ENCODE results near the gene COL4A2. TPM values are rescaled to one million over a fixed set of nuclear protein-coding genes. Genes with fewer than 3 reads are reported as not detected.

The COL4A2 gene
- total RNA-seq, 1 experiment from 2014 or later, result 66.0 TPM

DNA sequence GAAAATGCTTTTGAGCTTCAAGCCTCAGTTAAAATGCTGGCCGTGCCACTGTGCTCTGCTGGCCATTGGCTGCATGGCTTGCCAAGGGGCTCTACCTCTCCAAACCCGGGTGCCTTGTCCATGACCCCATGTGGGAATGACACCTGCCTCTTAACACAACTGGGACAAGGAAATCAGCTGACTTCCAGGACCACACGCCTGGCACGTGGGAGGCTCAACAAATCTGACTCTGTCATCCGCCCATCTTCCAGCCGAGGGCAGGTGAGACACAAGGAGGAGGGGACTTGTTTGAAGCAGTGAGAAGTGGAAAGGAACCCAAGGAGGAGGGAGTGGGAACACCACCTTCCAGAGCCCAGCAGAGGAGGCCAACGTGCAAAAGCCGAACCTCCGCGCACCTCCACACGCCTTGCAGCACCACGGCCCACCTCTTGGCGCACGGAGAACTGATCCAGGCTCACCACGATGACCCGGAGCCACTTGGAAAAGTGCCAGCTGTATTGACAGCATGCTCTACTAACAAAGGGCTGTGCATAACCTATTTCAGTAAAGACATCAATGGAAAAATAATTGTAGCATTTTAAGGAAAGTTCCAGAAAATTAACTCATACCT, 38.4 kb upstream of the COL4A2 start:
- ChIA-PET POLR2A (no interaction called here), CTCF (no interaction called here)
- DNase-seq (ENCODE audit: unreplicated experiment), result no peak
- Mint-ChIP-seq H3K27me3 (ENCODE audit: insufficient read depth, unreplicated experiment) (no peaks in the 10 kb centered on the region), H3K4me3 (ENCODE audit: unreplicated experiment) (no peak overlapping the region), H3K36me3 (ENCODE audit: insufficient read depth, unreplicated experiment) (no peaks in the 10 kb centered on the region), H3K9me3 (ENCODE audit: unreplicated experiment) (no peaks in the 10 kb centered on the region), H3K4me1 (ENCODE audit: insufficient read depth, unreplicated experiment) (no peaks in the 10 kb centered on the region), H3K27ac (ENCODE audit: low read depth, unreplicated experiment) (no peak overlapping the region)
- intact Hi-C loops (cut with micrococcal nuclease), result no loop called here
- no TSS peak for BruUV-seq (replicated peaks)
- TF ChIP-seq, protein P1, sequence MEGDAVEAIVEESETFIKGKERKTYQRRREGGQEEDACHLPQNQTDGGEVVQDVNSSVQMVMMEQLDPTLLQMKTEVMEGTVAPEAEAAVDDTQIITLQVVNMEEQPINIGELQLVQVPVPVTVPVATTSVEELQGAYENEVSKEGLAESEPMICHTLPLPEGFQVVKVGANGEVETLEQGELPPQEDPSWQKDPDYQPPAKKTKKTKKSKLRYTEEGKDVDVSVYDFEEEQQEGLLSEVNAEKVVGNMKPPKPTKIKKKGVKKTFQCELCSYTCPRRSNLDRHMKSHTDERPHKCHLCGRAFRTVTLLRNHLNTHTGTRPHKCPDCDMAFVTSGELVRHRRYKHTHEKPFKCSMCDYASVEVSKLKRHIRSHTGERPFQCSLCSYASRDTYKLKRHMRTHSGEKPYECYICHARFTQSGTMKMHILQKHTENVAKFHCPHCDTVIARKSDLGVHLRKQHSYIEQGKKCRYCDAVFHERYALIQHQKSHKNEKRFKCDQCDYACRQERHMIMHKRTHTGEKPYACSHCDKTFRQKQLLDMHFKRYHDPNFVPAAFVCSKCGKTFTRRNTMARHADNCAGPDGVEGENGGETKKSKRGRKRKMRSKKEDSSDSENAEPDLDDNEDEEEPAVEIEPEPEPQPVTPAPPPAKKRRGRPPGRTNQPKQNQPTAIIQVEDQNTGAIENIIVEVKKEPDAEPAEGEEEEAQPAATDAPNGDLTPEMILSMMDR (IDR thresholded peaks at IDR 0.05; ENCODE audit: unreplicated experiment), result no peak

DNA sequence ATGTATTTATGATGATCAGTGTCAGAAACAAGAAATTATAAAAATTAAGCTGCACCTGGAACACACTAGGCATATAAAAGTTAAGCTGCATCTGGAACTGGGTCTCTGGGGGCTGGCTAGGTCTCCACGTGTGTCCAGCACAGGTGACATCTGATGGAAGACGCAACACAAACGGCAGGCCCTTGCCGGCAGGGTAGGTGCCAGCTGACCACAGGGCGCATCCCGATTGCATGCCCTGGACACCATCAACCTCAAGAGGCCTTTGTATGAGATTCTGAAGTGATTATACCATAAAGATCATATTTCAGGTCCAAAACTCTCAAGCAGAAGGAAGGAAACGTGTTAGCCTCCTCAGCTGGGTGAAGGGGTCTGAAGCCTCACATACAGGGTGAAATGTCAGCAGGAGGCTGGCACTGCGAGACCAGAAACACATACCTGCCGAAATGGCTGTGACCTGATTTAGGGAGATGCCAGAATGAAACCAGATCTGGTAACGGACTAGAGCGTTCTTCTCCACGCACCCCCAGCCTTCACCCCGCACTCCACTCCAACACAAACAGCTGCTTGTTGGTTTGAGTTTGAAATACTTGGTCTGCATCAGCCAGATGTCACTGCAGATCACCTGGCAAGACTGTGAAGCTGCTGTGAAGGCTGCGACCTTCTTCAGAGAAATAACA, 37.4 kb upstream of the COL4A2 start:
- ChIA-PET POLR2A (no interaction called here), CTCF (interaction anchor here (0.7 kb wide), 1 partner anchor 45 kb away, joined by 3 read pairs; no protein-coding TSS in a partner anchor)
- TF ChIP-seq, protein P1 (IDR thresholded peaks at IDR 0.05; ENCODE audit: unreplicated experiment), result no peak
- H3K4me1 Mint-ChIP-seq (ENCODE audit: insufficient read depth, unreplicated experiment), result no peaks in the 10 kb centered on the region
- intact Hi-C loops (cut with micrococcal nuclease), result no loop called here
- no peak for DNase-seq (ENCODE audit: unreplicated experiment)
- H3K36me3 Mint-ChIP-seq (ENCODE audit: insufficient read depth, unreplicated experiment), result no peaks in the 10 kb centered on the region
- H3K9me3 Mint-ChIP-seq (ENCODE audit: unreplicated experiment), result no peaks in the 10 kb centered on the region
- no peak overlapping the region for H3K4me3 Mint-ChIP-seq (ENCODE audit: unreplicated experiment)
- no peaks in the 10 kb centered on the region for H3K27me3 Mint-ChIP-seq (ENCODE audit: insufficient read depth, unreplicated experiment)
- no peak overlapping the region for H3K27ac Mint-ChIP-seq (ENCODE audit: low read depth, unreplicated experiment)
- BruUV-seq (replicated peaks), result no TSS peak

DNA sequence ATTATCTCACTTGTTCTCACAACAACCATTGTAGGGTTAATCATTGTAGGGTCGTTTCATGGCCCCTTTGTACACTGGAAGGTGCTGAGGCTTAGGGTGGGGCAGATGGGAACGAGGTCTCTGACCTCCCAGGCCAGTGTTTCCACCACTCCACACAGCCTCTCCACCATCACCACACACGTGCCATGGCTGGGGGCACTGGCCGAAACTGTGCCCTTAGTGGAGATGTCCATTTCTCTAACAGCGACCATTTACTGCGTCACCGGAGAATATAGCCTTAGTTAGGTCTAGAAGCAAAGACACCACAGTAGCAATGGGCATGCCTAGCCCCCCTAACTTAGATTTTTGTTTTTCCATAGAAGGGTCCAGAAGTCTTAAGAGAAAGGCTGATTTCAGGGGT, 36.6 kb upstream of the COL4A2 start:
- H3K27me3 Mint-ChIP-seq (ENCODE audit: insufficient read depth, unreplicated experiment), result no peaks in the 10 kb centered on the region
- TF ChIP-seq, protein P1 (IDR thresholded peaks at IDR 0.05; ENCODE audit: unreplicated experiment), result no peak
- ChIA-PET CTCF (no interaction called here), POLR2A (no interaction called here)
- no peak overlapping the region for H3K27ac Mint-ChIP-seq (ENCODE audit: low read depth, unreplicated experiment)
- BruUV-seq (replicated peaks), result no TSS peak
- no peaks in the 10 kb centered on the region for H3K9me3 Mint-ChIP-seq (ENCODE audit: unreplicated experiment)
- no peaks in the 10 kb centered on the region for H3K4me1 Mint-ChIP-seq (ENCODE audit: insufficient read depth, unreplicated experiment)
- intact Hi-C loops (cut with micrococcal nuclease), result no loop called here
- DNase-seq (ENCODE audit: unreplicated experiment), result no peak
- H3K4me3 Mint-ChIP-seq (ENCODE audit: unreplicated experiment), result no peak overlapping the region
- no peaks in the 10 kb centered on the region for H3K36me3 Mint-ChIP-seq (ENCODE audit: insufficient read depth, unreplicated experiment)

DNA sequence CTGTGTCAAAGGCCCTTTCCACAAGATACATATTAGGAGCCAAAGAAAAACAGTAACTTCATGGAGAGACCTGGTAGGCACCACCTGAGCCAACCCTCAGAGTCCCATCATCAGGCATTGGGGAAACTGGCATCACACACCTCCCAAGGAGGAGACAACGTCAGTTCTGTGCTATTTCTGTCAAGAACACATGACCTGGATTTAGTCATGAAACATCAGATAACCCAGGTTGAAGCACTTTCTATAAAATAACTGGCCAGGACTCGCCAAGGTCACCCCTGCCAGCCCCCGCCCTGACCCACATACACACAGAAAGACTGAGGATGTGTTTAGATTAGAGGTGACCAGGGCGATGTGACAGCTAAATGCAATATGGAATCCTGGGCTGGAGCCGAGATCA, 35.8 kb upstream of the COL4A2 start:
- POLR2A ChIA-PET, result interaction anchor here (1.3 kb wide), 1 partner anchor 35 kb away, joined by 3 read pairs; no protein-coding TSS in a partner anchor

More for the DNA sequence above, 35.8 kb upstream of the COL4A2 start:
- TF ChIP-seq, protein P1 (IDR thresholded peaks at IDR 0.05; ENCODE audit: unreplicated experiment), result no peak
- intact Hi-C loops (cut with micrococcal nuclease), result no loop called here
- Mint-ChIP-seq H3K4me3 (ENCODE audit: unreplicated experiment) (no peak overlapping the region), H3K27ac (ENCODE audit: low read depth, unreplicated experiment) (no peak overlapping the region), H3K9me3 (ENCODE audit: unreplicated experiment) (no peaks in the 10 kb centered on the region), H3K36me3 (ENCODE audit: insufficient read depth, unreplicated experiment) (no peaks in the 10 kb centered on the region), H3K27me3 (ENCODE audit: insufficient read depth, unreplicated experiment) (no peaks in the 10 kb centered on the region), H3K4me1 (ENCODE audit: insufficient read depth, unreplicated experiment) (no peaks in the 10 kb centered on the region)
- CTCF ChIA-PET, result no interaction called here
- BruUV-seq (replicated peaks), result no TSS peak
- DNase-seq (ENCODE audit: unreplicated experiment), result no peak
